H9 (cell line): ENCODE data around the gene GTPBP6. TPM values are rescaled to one million over a fixed set of nuclear protein-coding genes. Genes with fewer than 3 reads are reported as not detected.

ENCODE experiments used
- DNase-seq: peaks from one replicate; pipeline ENCODE4 v3.0.0-alpha.2; 2017
- H2AFZ ChIP-seq: one replicate; pipeline ENCODE4 v1.6.1; 2013; ENCODE audit warnings: mild to moderate bottlenecking, low read length, control low read depth, moderate library complexity
- H2AK5ac ChIP-seq: 2 replicates; pipeline ENCODE4 v1.6.1; 2013; ENCODE audit warnings: low read length, control low read depth, mixed read lengths; ENCODE audit not compliant: insufficient read length
- H2BK120ac ChIP-seq: one replicate; pipeline ENCODE4 v1.6.1; 2013; ENCODE audit warnings: low read depth, mild to moderate bottlenecking, low read length, control low read depth, inconsistent platforms; ENCODE audit not compliant: poor library complexity, severe bottlenecking
- H2BK12ac ChIP-seq: 2 replicates; pipeline ENCODE4 v1.6.1; 2013; ENCODE audit warnings: low read length, control low read depth, mixed read lengths, low read depth; ENCODE audit not compliant: insufficient read length
- H2BK15ac ChIP-seq: 2 replicates; pipeline ENCODE4 v1.6.1; 2013; ENCODE audit warnings: low read depth, low read length, control low read depth
- H2BK20ac ChIP-seq: one replicate; pipeline ENCODE4 v1.6.1; 2013; ENCODE audit warnings: low read depth, mild to moderate bottlenecking, low read length, control low read depth, inconsistent platforms; ENCODE audit not compliant: poor library complexity, severe bottlenecking
- H2BK5ac ChIP-seq: 2 replicates; pipeline ENCODE4 v1.6.1; 2013; ENCODE audit warnings: low read length, control low read depth, mixed read lengths; ENCODE audit not compliant: insufficient read length
- H3K14ac ChIP-seq: 2 replicates; pipeline ENCODE4 v1.6.1; 2013; ENCODE audit warnings: low read length, control low read depth; ENCODE audit not compliant: insufficient read depth
- H3K18ac ChIP-seq: 2 replicates; pipeline ENCODE4 v1.6.1; 2013; ENCODE audit warnings: low read depth, mild to moderate bottlenecking, mixed read lengths, low read length, control low read depth; ENCODE audit not compliant: insufficient read length
- H3K23ac ChIP-seq: 2 replicates; pipeline ENCODE4 v1.6.1; 2013; ENCODE audit warnings: low read length, control low read depth, mixed read lengths, low read depth; ENCODE audit not compliant: insufficient read length
- H3K23me2 ChIP-seq: 2 replicates; pipeline ENCODE4 v1.6.1; 2013; ENCODE audit warnings: low read depth, mild to moderate bottlenecking, mixed read lengths, low read length, control low read depth; ENCODE audit not compliant: insufficient read length, poor library complexity, severe bottlenecking
- H3K27ac ChIP-seq: 2 replicates; pipeline ENCODE4 v1.5.1; 2013; ENCODE audit warnings: low read length, control low read depth, mixed read lengths, low read depth; ENCODE audit not compliant: insufficient read length
- H3K27me3 ChIP-seq: 2 replicates; pipeline ENCODE4 v1.6.1; 2013; ENCODE audit warnings: low read length, control low read depth, inconsistent platforms; ENCODE audit not compliant: insufficient read depth
- H3K4ac ChIP-seq: 2 replicates; pipeline ENCODE4 v1.6.1; 2013; ENCODE audit warnings: low read depth, mild to moderate bottlenecking, control low read depth, inconsistent platforms, low read length, moderate library complexity
- H3K4me1 ChIP-seq: 2 replicates; pipeline ENCODE4 v1.6.1; 2013; ENCODE audit warnings: low read length, control low read depth, inconsistent platforms; ENCODE audit not compliant: insufficient read depth
- H3K4me2 ChIP-seq: 2 replicates; pipeline ENCODE4 v1.6.1; 2013; ENCODE audit warnings: low read length, control low read depth, mixed read lengths; ENCODE audit not compliant: insufficient read length, insufficient read depth
- H3K56ac ChIP-seq: 2 replicates; pipeline ENCODE4 v1.6.1; 2013; ENCODE audit warnings: low read depth, mild to moderate bottlenecking, mixed read lengths, low read length, control low read depth; ENCODE audit not compliant: insufficient read length
- H3K79me1 ChIP-seq: 2 replicates; pipeline ENCODE4 v1.6.1; 2013; ENCODE audit warnings: low read depth, mild to moderate bottlenecking, moderate library complexity, low read length, control low read depth, inconsistent platforms; ENCODE audit not compliant: insufficient read depth, poor library complexity, severe bottlenecking
- H3K79me2 ChIP-seq: 2 replicates; pipeline ENCODE4 v1.6.1; 2013; ENCODE audit warnings: low read length, control low read depth, inconsistent platforms; ENCODE audit not compliant: insufficient read depth
- H3K9ac ChIP-seq: 2 replicates; pipeline ENCODE4 v1.6.1; 2013; ENCODE audit warnings: low read length, control low read depth, mixed read lengths; ENCODE audit not compliant: insufficient read length; ENCODE audit errors: extremely low read depth
- H3K9me3 ChIP-seq: one replicate; pipeline ENCODE4 v1.6.1; 2013; ENCODE audit warnings: low read depth, low read length, inconsistent platforms; ENCODE audit not compliant: control insufficient read depth
- H3T11ph ChIP-seq: one replicate; pipeline ENCODE4 v1.6.1; 2013; ENCODE audit warnings: mild to moderate bottlenecking, low read length, control low read depth, inconsistent platforms
- H4K20me1 ChIP-seq: one replicate; pipeline ENCODE4 v1.6.1; 2013; ENCODE audit not compliant: control insufficient read depth, insufficient read length, insufficient read depth
- H4K5ac ChIP-seq: 2 replicates; pipeline ENCODE4 v1.6.1; 2013; ENCODE audit warnings: low read depth, mild to moderate bottlenecking, mixed read lengths, low read length, control low read depth; ENCODE audit not compliant: insufficient read length
- H4K8ac ChIP-seq: replicated peaks from 2 replicates; pipeline ENCODE4 v1.6.1; 2013; ENCODE audit warnings: low read length, control low read depth, mixed read lengths, low read depth; ENCODE audit not compliant: insufficient read length
- H4K91ac ChIP-seq: 2 replicates; pipeline ENCODE4 v1.6.1; 2013; ENCODE audit warnings: low read depth, mild to moderate bottlenecking, moderate library complexity, mixed read lengths, low read length, control low read depth; ENCODE audit not compliant: insufficient read length
- H3K27ac Mint-ChIP-seq, 3 experiments: 2 replicates in 2 of 3; 3 replicates in 1 of 3; pipeline ENCODE4 v1.8.0; 2020 to 2021; ENCODE audit warnings: mixed read lengths in 3 of 3, mild to moderate bottlenecking in 1 of 3, moderate library complexity in 1 of 3
- H3K27me3 Mint-ChIP-seq: 2 replicates; pipeline ENCODE4 v1.8.0; 2021; ENCODE audit warnings: low read depth, mild to moderate bottlenecking, moderate library complexity, mixed read lengths
- H3K36me3 Mint-ChIP-seq, 3 experiments: 2 replicates in 2 of 3; 3 replicates in 1 of 3; pipeline ENCODE4 v1.8.0; 2020 to 2021; ENCODE audit warnings: low read depth in 3 of 3, mixed read lengths in 3 of 3; ENCODE audit not compliant: insufficient read depth in 1 of 3
- H3K4me1 Mint-ChIP-seq, 2 experiments: 2 replicates each; pipeline ENCODE4 v1.8.0; 2020; ENCODE audit warnings: mixed read lengths in 2 of 2
- H3K4me3 Mint-ChIP-seq, 2 experiments: 2 replicates in 1 of 2; 3 replicates in 1 of 2; pipeline ENCODE4 v1.8.0; 2020 to 2021; ENCODE audit warnings: mild to moderate bottlenecking in 2 of 2, mixed read lengths in 2 of 2, moderate library complexity in 1 of 2
- H3K9me3 Mint-ChIP-seq, 2 experiments: 2 replicates in 1 of 2; 3 replicates in 1 of 2; pipeline ENCODE4 v1.8.0; 2020; ENCODE audit warnings: mild to moderate bottlenecking in 2 of 2, mixed read lengths in 2 of 2, moderate library complexity in 1 of 2
- WGBS: extraction: QIAGEN DNeasy Blood & Tissue Kit; methylation state at CpG from one replicate; pipeline ENCODE4 v1.1.7; 2013; ENCODE audit warnings: missing lambda C conversion rate, low lambda C conversion rate, mixed read lengths; ENCODE audit not compliant: insufficient read length; ENCODE audit errors: extremely low coverage; 5-methylcytosine and 5-hydroxymethylcytosine counted together
- total RNA-seq: library from RNA; stranded (reverse); gene quantifications from 2 replicates; pipeline ENCODE4 v1.2.1, GENCODE V29; 2021
- TF ChIP-seq, protein P1 (sequence below): fragments of 200-600 bp; sonication (generic); conservative IDR thresholded peaks from 3 replicates; pipeline ENCODE4 v1.8.0; 2021; ENCODE audit warnings: antibody characterized with exemption, mild to moderate bottlenecking

GTPBP6 gene
- total RNA-seq, 1 experiment from 2014 or later: 64.0 TPM

DNA sequence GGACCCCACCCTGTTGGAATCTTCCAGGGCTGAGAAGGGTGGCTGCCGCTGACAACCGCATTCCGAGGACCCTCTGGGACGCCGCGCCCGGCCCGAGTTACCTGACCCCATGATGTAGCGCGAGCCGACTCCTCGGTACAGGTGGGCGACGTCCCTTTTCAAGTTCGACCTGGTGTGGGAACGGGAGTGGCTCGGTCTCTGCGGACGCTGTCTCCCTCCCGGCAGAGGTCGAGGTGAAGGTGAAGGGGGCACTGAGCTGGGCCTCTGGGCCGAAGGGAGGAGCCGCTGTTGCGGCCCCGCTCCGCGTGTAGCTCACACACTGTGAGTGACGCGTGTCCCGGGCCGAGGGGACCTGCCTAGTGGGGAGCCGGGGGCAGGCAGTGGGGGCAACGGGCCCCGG is 4.5 kb downstream of the GTPBP6 start:
- Histone ChIP-seq H3K14ac (no peak overlapping the region; the same call in 1 of the 2 replicates), H2BK120ac (no peak overlapping the region), H4K20me1 (no peaks in the 10 kb centered on the region), H2BK15ac (no peak overlapping the region), H3T11ph (no peak overlapping the region), H2AFZ (no peak overlapping the region), H2BK20ac (no peak overlapping the region), H4K5ac (no peak overlapping the region), H3K9ac (no peak overlapping the region), H4K91ac (no peak overlapping the region), H2BK12ac (no peak overlapping the region), H2AK5ac (no peak overlapping the region), H3K4me1 (no peaks in the 10 kb centered on the region), H3K4me2 (no peak overlapping the region), H3K4ac (no peak overlapping the region), H3K27me3 (no peaks in the 10 kb centered on the region), H3K56ac (no peak overlapping the region), H3K79me1 (no peaks in the 10 kb centered on the region), H3K23me2 (peaks cover 3% of the 10 kb centered on the region), H3K18ac (no peak overlapping the region), H3K23ac (no peak overlapping the region), H3K79me2 (no peaks in the 10 kb centered on the region), H4K8ac (no peak overlapping the region), H3K9me3 (no peaks in the 10 kb centered on the region), H3K27ac (no peak overlapping the region), H2BK5ac (no peak overlapping the region)
- TF ChIP-seq, protein P1, sequence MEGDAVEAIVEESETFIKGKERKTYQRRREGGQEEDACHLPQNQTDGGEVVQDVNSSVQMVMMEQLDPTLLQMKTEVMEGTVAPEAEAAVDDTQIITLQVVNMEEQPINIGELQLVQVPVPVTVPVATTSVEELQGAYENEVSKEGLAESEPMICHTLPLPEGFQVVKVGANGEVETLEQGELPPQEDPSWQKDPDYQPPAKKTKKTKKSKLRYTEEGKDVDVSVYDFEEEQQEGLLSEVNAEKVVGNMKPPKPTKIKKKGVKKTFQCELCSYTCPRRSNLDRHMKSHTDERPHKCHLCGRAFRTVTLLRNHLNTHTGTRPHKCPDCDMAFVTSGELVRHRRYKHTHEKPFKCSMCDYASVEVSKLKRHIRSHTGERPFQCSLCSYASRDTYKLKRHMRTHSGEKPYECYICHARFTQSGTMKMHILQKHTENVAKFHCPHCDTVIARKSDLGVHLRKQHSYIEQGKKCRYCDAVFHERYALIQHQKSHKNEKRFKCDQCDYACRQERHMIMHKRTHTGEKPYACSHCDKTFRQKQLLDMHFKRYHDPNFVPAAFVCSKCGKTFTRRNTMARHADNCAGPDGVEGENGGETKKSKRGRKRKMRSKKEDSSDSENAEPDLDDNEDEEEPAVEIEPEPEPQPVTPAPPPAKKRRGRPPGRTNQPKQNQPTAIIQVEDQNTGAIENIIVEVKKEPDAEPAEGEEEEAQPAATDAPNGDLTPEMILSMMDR: no peak
- no CpG with 5 or more reads among the region's 34 CpGs for WGBS
- peaks cover 21 to 47% (median 45%) of the 10 kb centered on the region in 3 experiments for H3K36me3 Mint-ChIP-seq
- DNase-seq: no peak
- H3K27me3 Mint-ChIP-seq: peaks cover 2% of the 10 kb centered on the region; the same call in 1 of the 2 replicates
- no peaks in the 10 kb centered on the region for H3K9me3 Mint-ChIP-seq
- H3K4me3 Mint-ChIP-seq: no peak overlapping the region
- no peak overlapping the region for H3K27ac Mint-ChIP-seq
- H3K4me1 Mint-ChIP-seq: peaks cover 0 to 4% of the 10 kb centered on the region in 2 experiments; a peak in 1 of 4 replicates
